Body of pancreas (tissue), 4 donors: ENCODE data around the gene RIT2. TPM values are rescaled to one million over a fixed set of nuclear protein-coding genes. Genes with fewer than 3 reads are reported as not detected.

Source experiments
- ATAC-seq: fragments of 150-250 bp; one replicate; pipeline ENCODE4 v1.9.1; 2016
- DNase-seq, 4 donors: peaks; one replicate each; pipeline ENCODE4 v3.0.0-alpha.2; 2019
- H3K27ac ChIP-seq, 4 donors: fragments of 200-600 bp; sonication (generic); 1 replicate in 3 of 4; 2 replicates in 1 of 4; pipeline versions ENCODE4 v1.5.1 to v1.6.1; 2016 to 2019; ENCODE audit warnings: mild to moderate bottlenecking in 1 of 4, mixed read lengths in 1 of 4, moderate library complexity in 1 of 4
- H3K27me3 ChIP-seq, 2 donors: fragments of 200-600 bp; sonication (generic); one replicate each; pipeline ENCODE4 v1.6.0; 2016; ENCODE audit warnings: mild to moderate bottlenecking in 1 of 2
- H3K36me3 ChIP-seq, 2 donors: fragments of 200-600 bp; sonication (generic); replicated peaks in 1 of 2; 2 replicates each; pipeline ENCODE4 v1.5.1; 2016; ENCODE audit warnings: low read depth in 2 of 2; ENCODE audit not compliant: insufficient read depth in 1 of 2
- H3K4me1 ChIP-seq: fragments of 200-600 bp; sonication (generic); one replicate; pipeline ENCODE4 v1.6.0; 2016
- H3K4me3 ChIP-seq, 2 donors: fragments of 200-600 bp; sonication (generic); 1 replicate in 1 of 2; 2 replicates in 1 of 2; pipeline ENCODE4 v1.5.1; 2016 to 2019
- H3K9me3 ChIP-seq, 3 donors: fragments of 200-600 bp; sonication (generic); 1 replicate in 2 of 3; 2 replicates in 1 of 3; pipeline ENCODE4 v1.5.1; 2016
- POLR2A ChIP-seq, 3 donors: fragments of 450-650 bp; IDR thresholded peaks; one replicate each; pipeline ENCODE4 v1.6.1; 2016; ENCODE audit warnings: antibody characterized with exemption in 3 of 3, mild to moderate bottlenecking in 2 of 3
- WGBS, 2 donors: methylation state at CpG; one replicate each; pipeline ENCODE4 v1.1.5; 2017; 5-methylcytosine and 5-hydroxymethylcytosine counted together
- intact Hi-C: fragments of 100-400 bp; cut with DNase I; formaldehyde crosslinking; loops from one replicate; pipeline ENCODE4 v1.15.1; 2023
- total RNA-seq, 2 donors: library from RNA; depleted of rRNA; stranded (reverse); fragments of >200 nt; gene quantifications; one replicate each; pipeline ENCODE4 v1.1.0, GENCODE V29; 2016
- TF ChIP-seq, protein P1 (sequence below), 7 experiments: fragments of 450-650 bp in 4 of 7; fragments of 200-600 bp in 3 of 7; sonication (generic) in 3 of 7; IDR thresholded peaks; one replicate each; pipeline ENCODE4 v1.5.1; 2016 to 2019; ENCODE audit warnings: antibody characterized with exemption in 7 of 7

Gene RIT2
- total RNA-seq, 2 donors from 2014 or later = not detected

DNA sequence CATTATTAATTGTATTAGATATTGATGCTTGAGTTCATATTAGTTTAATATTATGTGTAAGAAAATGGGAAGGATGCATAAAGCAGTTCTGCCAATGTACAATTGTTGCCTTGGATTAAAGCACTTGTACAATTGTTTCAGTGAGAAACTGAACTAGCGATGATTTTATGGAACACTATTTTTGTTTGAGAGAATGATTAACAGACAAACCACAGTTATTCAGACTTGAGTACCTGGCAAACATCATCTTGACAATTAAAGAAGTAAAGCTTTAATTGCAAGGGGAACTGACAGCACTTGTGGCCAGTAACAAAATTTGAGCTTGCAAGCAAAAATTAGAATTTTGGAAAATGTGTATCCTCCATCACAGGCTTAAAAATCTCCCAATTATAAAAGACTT lies 214.3 kb downstream of the RIT2 start:
- H3K36me3 ChIP-seq = no peaks in the 10 kb centered on the region
- WGBS, 2 donors = 19 to 30% methylated on average over 1 of the region's 1 CpG
- ATAC-seq (no peak), DNase-seq (no peak)
- no peaks in the 10 kb centered on the region for H3K9me3 ChIP-seq
- no peaks in the 10 kb centered on the region for H3K27me3 ChIP-seq
- H3K27ac ChIP-seq = no peak overlapping the region
- H3K4me1 ChIP-seq = no peaks in the 10 kb centered on the region
- TF ChIP-seq, protein P1, sequence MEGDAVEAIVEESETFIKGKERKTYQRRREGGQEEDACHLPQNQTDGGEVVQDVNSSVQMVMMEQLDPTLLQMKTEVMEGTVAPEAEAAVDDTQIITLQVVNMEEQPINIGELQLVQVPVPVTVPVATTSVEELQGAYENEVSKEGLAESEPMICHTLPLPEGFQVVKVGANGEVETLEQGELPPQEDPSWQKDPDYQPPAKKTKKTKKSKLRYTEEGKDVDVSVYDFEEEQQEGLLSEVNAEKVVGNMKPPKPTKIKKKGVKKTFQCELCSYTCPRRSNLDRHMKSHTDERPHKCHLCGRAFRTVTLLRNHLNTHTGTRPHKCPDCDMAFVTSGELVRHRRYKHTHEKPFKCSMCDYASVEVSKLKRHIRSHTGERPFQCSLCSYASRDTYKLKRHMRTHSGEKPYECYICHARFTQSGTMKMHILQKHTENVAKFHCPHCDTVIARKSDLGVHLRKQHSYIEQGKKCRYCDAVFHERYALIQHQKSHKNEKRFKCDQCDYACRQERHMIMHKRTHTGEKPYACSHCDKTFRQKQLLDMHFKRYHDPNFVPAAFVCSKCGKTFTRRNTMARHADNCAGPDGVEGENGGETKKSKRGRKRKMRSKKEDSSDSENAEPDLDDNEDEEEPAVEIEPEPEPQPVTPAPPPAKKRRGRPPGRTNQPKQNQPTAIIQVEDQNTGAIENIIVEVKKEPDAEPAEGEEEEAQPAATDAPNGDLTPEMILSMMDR (IDR thresholded peaks at IDR 0.05) = no peak
- no peak for TF ChIP-seq POLR2A (IDR thresholded peaks at IDR 0.05)
- intact Hi-C loops = no loop called here
- no peak overlapping the region for H3K4me3 ChIP-seq

DNA sequence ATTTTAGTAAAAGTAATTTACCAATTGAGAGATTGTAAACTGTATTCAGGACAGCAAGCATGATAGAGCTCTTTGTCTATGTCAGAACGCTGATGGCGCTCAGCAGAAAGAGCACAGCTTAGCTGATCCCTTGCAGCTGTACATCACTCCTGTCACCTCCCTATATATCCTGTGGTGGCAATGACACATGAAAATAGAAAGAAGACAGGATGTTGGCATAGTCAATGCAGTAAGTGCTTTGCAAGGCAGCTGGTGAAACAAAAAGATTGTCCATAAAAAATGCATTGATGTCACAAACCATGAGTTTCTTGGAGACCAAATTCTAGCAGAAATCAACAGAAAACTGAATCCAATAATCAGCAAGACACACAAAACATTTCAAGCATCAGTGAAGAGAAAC lies 221.5 kb downstream of the RIT2 start:
- no peak for DNase-seq
- Histone ChIP-seq H3K4me3 (no peak overlapping the region), H3K9me3 (no peaks in the 10 kb centered on the region), H3K27me3 (no peaks in the 10 kb centered on the region), H3K4me1 (no peaks in the 10 kb centered on the region), H3K36me3 (no peaks in the 10 kb centered on the region), H3K27ac (no peak overlapping the region)
- intact Hi-C loops = no loop called here
- TF ChIP-seq, protein P1 (IDR thresholded peaks at IDR 0.05) = no peak
- ATAC-seq = no peak
- 76 to 82% methylated on average over 2 of the region's 2 CpGs for WGBS, 2 donors

DNA sequence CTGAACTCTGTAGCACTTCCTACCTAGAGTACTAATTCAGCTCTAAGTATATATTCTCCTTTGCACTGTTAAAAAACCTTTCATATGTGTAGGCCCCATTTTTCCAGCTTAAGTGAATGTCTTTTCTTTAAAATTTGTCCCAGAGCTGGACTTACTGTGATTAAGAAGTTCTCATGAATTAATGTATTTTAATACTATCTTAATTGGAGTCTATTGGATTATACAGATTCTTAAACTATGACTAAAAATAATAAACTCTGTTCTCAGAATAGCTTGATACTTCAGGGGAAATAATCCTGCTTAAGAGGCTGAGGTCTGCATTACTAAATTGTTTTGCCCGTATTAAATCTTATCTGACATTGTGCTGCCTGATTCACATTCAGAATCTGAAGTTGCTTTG lies 223.3 kb downstream of the RIT2 start:
- DNase-seq (no peak), ATAC-seq (no peak)
- H3K36me3 ChIP-seq = no peaks in the 10 kb centered on the region
- H3K4me3 ChIP-seq = no peak overlapping the region
- H3K27me3 ChIP-seq = no peaks in the 10 kb centered on the region
- intact Hi-C loops = no loop called here
- WGBS, 2 donors = 0 to 59% methylated on average over 1 of the region's 1 CpG
- H3K9me3 ChIP-seq = no peaks in the 10 kb centered on the region
- TF ChIP-seq POLR2A (IDR thresholded peaks at IDR 0.05) = no peak
- TF ChIP-seq, protein P1 (IDR thresholded peaks at IDR 0.05) = no peak
- H3K27ac ChIP-seq = no peak overlapping the region
- H3K4me1 ChIP-seq = no peaks in the 10 kb centered on the region

DNA sequence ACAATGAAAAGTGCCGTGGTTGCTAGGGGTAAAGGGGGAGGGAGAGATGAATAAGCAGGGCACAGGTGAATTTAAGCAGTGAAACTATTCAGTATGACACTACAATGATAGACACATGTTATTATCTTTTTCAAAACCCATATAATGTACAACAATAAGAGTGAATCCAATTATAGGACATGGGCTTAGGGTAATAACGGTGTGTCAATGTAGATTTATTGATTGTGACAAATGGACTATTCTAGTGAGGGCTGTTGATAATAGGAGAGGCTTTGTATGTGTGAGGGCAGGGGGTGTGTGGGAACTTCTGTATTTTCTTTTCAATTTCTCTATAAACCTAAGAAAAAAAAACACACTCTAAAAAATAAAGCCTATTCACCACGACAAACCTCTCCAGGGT lies 223.8 kb downstream of the RIT2 start:
- Histone ChIP-seq H3K4me1 (no peaks in the 10 kb centered on the region), H3K27ac (no peak overlapping the region), H3K4me3 (no peak overlapping the region), H3K9me3 (no peaks in the 10 kb centered on the region), H3K27me3 (no peaks in the 10 kb centered on the region), H3K36me3 (no peaks in the 10 kb centered on the region)
- DNase-seq = no peak
- ATAC-seq = no peak
- TF ChIP-seq POLR2A (IDR thresholded peaks at IDR 0.05) = no peak
- TF ChIP-seq, protein P1 (IDR thresholded peaks at IDR 0.05) = no peak
- WGBS, 2 donors = 42 to 51% methylated on average over 3 of the region's 3 CpGs
- intact Hi-C loops = no loop called here

DNA sequence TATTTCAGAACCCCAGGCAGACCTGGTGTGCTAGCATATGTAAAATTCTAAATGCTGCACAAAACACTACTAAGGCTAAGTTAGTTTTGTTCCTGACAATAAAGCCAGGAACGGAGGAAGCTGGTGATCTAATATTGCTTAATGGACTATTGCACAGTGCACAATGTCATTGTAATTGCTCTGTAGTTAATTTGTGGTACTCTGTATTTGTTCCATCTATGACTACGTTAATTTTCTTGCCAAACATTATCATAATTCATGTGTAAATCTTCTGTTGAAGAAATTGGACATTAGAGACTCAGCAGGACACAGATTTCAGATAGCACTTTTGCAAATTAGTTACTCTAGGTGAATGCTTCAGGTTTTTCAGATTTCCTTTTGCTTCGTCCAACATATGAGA lies 232.3 kb downstream of the RIT2 start:
- no peaks in the 10 kb centered on the region for H3K27me3 ChIP-seq
- no peak overlapping the region for H3K27ac ChIP-seq
- 50 to 51% methylated on average over 3 of the region's 3 CpGs for WGBS, 2 donors
- H3K9me3 ChIP-seq = no peaks in the 10 kb centered on the region
- ATAC-seq (no peak), DNase-seq (no peak)
- no peak for TF ChIP-seq POLR2A (IDR thresholded peaks at IDR 0.05)
- no peaks in the 10 kb centered on the region for H3K36me3 ChIP-seq
- intact Hi-C loops = no loop called here
- no peak overlapping the region for H3K4me3 ChIP-seq
- H3K4me1 ChIP-seq = no peaks in the 10 kb centered on the region
